H1 (cell line): ENCODE results near the gene SP5. TPM values are rescaled to one million over a fixed set of nuclear protein-coding genes. Genes with fewer than 3 reads are reported as not detected.

Experiments used
- CTCF ChIA-PET: fragments of 300-600 bp; sonication (Branson Sonifier 250); formaldehyde crosslinking; loops from one replicate; lab custom pipeline; 2021; ENCODE audit not compliant: partially characterized antibody; lab: Charles Lee
- POLR2A ChIA-PET: fragments of 300-600 bp; sonication (Branson Sonifier 250); formaldehyde crosslinking; loops from one replicate; lab custom pipeline; 2021; ENCODE audit warnings: inconsistent platforms; ENCODE audit not compliant: partially characterized antibody; lab: Charles Lee
- DNase-seq, 2 experiments: peaks; one replicate each; pipeline versions ENCODE4 v3.0.0 to v3.0.0-alpha.2; 2010 to 2022; ENCODE audit warnings: low spot score in 2 of 2, low read depth in 1 of 2, mixed read lengths in 1 of 2
- FAIRE-seq: peaks from 2 replicates; lab custom pipeline; 2011; peaks lifted over from hg19 to GRCh38; lab: Jason Lieb, UNC
- H2AFZ ChIP-seq: 2 replicates; pipeline ENCODE4 v1.8.1; 2012; ENCODE audit warnings: low read length, inconsistent platforms
- H2AK5ac ChIP-seq: 2 replicates; pipeline ENCODE4 v1.6.1; 2013; ENCODE audit warnings: low read depth, low read length
- H2BK120ac ChIP-seq: replicated peaks from 2 replicates; pipeline ENCODE3; 2013; ENCODE audit warnings: low read depth, low read length, inconsistent platforms
- H2BK12ac ChIP-seq: 2 replicates; pipeline ENCODE4 v1.6.1; 2013; ENCODE audit warnings: low read depth, low read length
- H2BK15ac ChIP-seq: 2 replicates; pipeline ENCODE4 v1.6.1; 2013; ENCODE audit warnings: low read length
- H2BK20ac ChIP-seq: 2 replicates; pipeline ENCODE4 v1.6.1; 2013; ENCODE audit warnings: low read length
- H2BK5ac ChIP-seq: 2 replicates; pipeline ENCODE4 v1.6.1; 2013; ENCODE audit warnings: low read depth, low read length
- H3K14ac ChIP-seq: 2 replicates; pipeline ENCODE4 v1.6.1; 2013; ENCODE audit warnings: inconsistent platforms; ENCODE audit not compliant: insufficient read length
- H3K18ac ChIP-seq: 2 replicates; pipeline ENCODE4 v1.6.1; 2013; ENCODE audit warnings: low read length; ENCODE audit errors: extremely low read depth
- H3K23ac ChIP-seq: 2 replicates; pipeline ENCODE4 v1.6.1; 2013; ENCODE audit warnings: inconsistent platforms; ENCODE audit not compliant: insufficient read length
- H3K23me2 ChIP-seq: 2 replicates; pipeline ENCODE4 v1.6.1; 2013; ENCODE audit warnings: low read depth, low read length
- H3K27ac ChIP-seq: 2 replicates; pipeline ENCODE4 v1.6.1; 2011; ENCODE audit warnings: low read depth, low read length, inconsistent platforms
- H3K27me3 ChIP-seq, 4 experiments: replicated peaks in 1 of 4; 1 replicate in 1 of 4; 2 replicates in 3 of 4; pipeline versions ENCODE4 v1.6.1 to v1.8.1; 2011 to 2013; ENCODE audit warnings: low read length in 3 of 4, mild to moderate bottlenecking in 3 of 4, inconsistent platforms in 2 of 4, mixed read lengths in 2 of 4, moderate library complexity in 1 of 4; ENCODE audit not compliant: control insufficient read depth in 3 of 4, insufficient read depth in 3 of 4; ENCODE audit errors: extremely low read depth in 1 of 4
- H3K36me3 ChIP-seq, 4 experiments: 2 replicates each; pipeline versions ENCODE4 v1.6.1 to v1.8.1; 2011 to 2013; ENCODE audit warnings: mild to moderate bottlenecking in 4 of 4, low read length in 3 of 4, moderate library complexity in 2 of 4, control low read depth in 1 of 4, inconsistent platforms in 1 of 4; ENCODE audit not compliant: insufficient read depth in 4 of 4, control insufficient read depth in 2 of 4
- H3K4ac ChIP-seq: replicated peaks from 2 replicates; pipeline ENCODE3; 2013; ENCODE audit warnings: low read length, low read depth, mixed read lengths, inconsistent platforms; ENCODE audit not compliant: insufficient read length
- H3K4me1 ChIP-seq, 4 experiments: replicated peaks in 1 of 4; 1 replicate in 1 of 4; 2 replicates in 3 of 4; pipeline versions ENCODE4 v1.6.1 to v1.8.1; 2011 to 2013; ENCODE audit warnings: low read length in 3 of 4, inconsistent platforms in 2 of 4, mixed read lengths in 1 of 4; ENCODE audit not compliant: insufficient read depth in 4 of 4, control insufficient read depth in 3 of 4
- H3K4me2 ChIP-seq, 2 experiments: 2 replicates each; pipeline versions ENCODE4 v1.6.1 to v1.8.1; 2011 to 2013; ENCODE audit warnings: low read depth in 2 of 2, low read length in 2 of 2, control low read depth in 1 of 2, inconsistent platforms in 1 of 2, mild to moderate bottlenecking in 1 of 2; ENCODE audit not compliant: insufficient read depth in 1 of 2
- H3K4me3 ChIP-seq, 4 experiments: fragments of 200-600, 300-600 bp in 1 of 4; sonication (generic), shearing (Covaris generic), sonication (Bioruptor Twin) in 1 of 4; 2 replicates each; pipeline versions ENCODE4 v1.5.1 to v1.8.1; 2011 to 2016; ENCODE audit warnings: low read length in 4 of 4, low read depth in 3 of 4, control low read depth in 2 of 4, inconsistent platforms in 2 of 4, mild to moderate bottlenecking in 2 of 4, mixed read lengths in 1 of 4, moderate library complexity in 1 of 4; ENCODE audit not compliant: insufficient read depth in 2 of 4; ENCODE audit errors: extremely low read depth in 1 of 4
- H3K56ac ChIP-seq: replicated peaks from 2 replicates; pipeline ENCODE3; 2013; ENCODE audit warnings: low read depth, mild to moderate bottlenecking, mixed read lengths, low read length, inconsistent platforms; ENCODE audit not compliant: insufficient read length
- H3K79me1 ChIP-seq: 2 replicates; pipeline ENCODE4 v1.6.1; 2013; ENCODE audit warnings: low read depth, low read length, control low read depth
- H3K79me2 ChIP-seq, 2 experiments: 2 replicates each; pipeline versions ENCODE4 v1.6.1 to v1.8.1; 2012 to 2013; ENCODE audit warnings: low read length in 2 of 2, mild to moderate bottlenecking in 2 of 2, inconsistent platforms in 1 of 2; ENCODE audit not compliant: insufficient read depth in 2 of 2, control insufficient read depth in 1 of 2
- H3K9ac ChIP-seq, 4 experiments: replicated peaks in 1 of 4; 1 replicate in 1 of 4; 2 replicates in 3 of 4; pipeline versions ENCODE4 v1.6.1 to v1.8.1; 2011 to 2013; ENCODE audit warnings: low read depth in 3 of 4, low read length in 3 of 4, control low read depth in 2 of 4, mild to moderate bottlenecking in 2 of 4, moderate library complexity in 2 of 4, inconsistent platforms in 1 of 4; ENCODE audit errors: extremely low read depth in 1 of 4
- H3K9me3 ChIP-seq, 2 experiments: 2 replicates each; pipeline versions ENCODE4 v1.6.1 to v1.8.1; 2012 to 2013; ENCODE audit warnings: mild to moderate bottlenecking in 2 of 2, moderate library complexity in 2 of 2, control low read depth in 1 of 2, inconsistent platforms in 1 of 2, low read depth in 1 of 2, low read length in 1 of 2, mixed read lengths in 1 of 2; ENCODE audit not compliant: insufficient read depth in 2 of 2
- H4K20me1 ChIP-seq, 2 experiments: replicated peaks in 1 of 2; 2 replicates each; pipeline versions ENCODE3 to v1.8.1; 2011 to 2013; ENCODE audit warnings: inconsistent platforms in 2 of 2, low read length in 2 of 2, mild to moderate bottlenecking in 1 of 2; ENCODE audit not compliant: insufficient read depth in 2 of 2, control insufficient read depth in 1 of 2
- H4K5ac ChIP-seq: 2 replicates; pipeline ENCODE4 v1.6.1; 2013; ENCODE audit warnings: low read length, low read depth, mixed read lengths, inconsistent platforms; ENCODE audit not compliant: insufficient read length
- H4K8ac ChIP-seq: 2 replicates; pipeline ENCODE4 v1.8.0; 2013; ENCODE audit warnings: mild to moderate bottlenecking, moderate library complexity, low read length, inconsistent platforms; ENCODE audit not compliant: insufficient read depth; ENCODE audit errors: extremely low read depth
- H4K91ac ChIP-seq: replicated peaks from 2 replicates; pipeline ENCODE3; 2013; ENCODE audit warnings: low read length, mixed read lengths, inconsistent platforms; ENCODE audit not compliant: insufficient read length
- BACH1 ChIP-seq: IDR thresholded peaks from 2 replicates; pipeline ENCODE4 v1.6.1; 2012; ENCODE audit warnings: low read length, improper control_type of control experiment
- FOSL1 ChIP-seq: IDR thresholded peaks from 2 replicates; pipeline ENCODE4 v1.6.1; 2011; ENCODE audit warnings: mild to moderate bottlenecking, low read depth, low read length, moderate library complexity; ENCODE audit not compliant: insufficient read depth
- MAX ChIP-seq: IDR thresholded peaks from 2 replicates; pipeline ENCODE4 v1.6.1; 2012; ENCODE audit warnings: inconsistent platforms
- SP2 ChIP-seq: IDR thresholded peaks from 2 replicates; pipeline ENCODE4 v1.6.1; 2012; ENCODE audit warnings: mild to moderate bottlenecking, low read length, inconsistent platforms
- SUZ12 ChIP-seq: fragments of 200-600 bp; sonication (generic); IDR thresholded peaks from 2 replicates; pipeline ENCODE4 v1.6.1; 2012; ENCODE audit warnings: mild to moderate bottlenecking, inconsistent platforms, low read length, moderate library complexity, mixed read lengths
- WGBS, 2 experiments: shearing (Covaris generic) in 1 of 2; methylation state at CpG; one replicate each; pipeline versions ENCODE4 v1.1.6 to v1.1.7; 2013 to 2015; ENCODE audit warnings: low lambda C conversion rate in 2 of 2, mixed read lengths in 2 of 2, inconsistent platforms in 1 of 2, low coverage in 1 of 2, missing lambda C conversion rate in 1 of 2; ENCODE audit not compliant: insufficient replicate concordance in 2 of 2, insufficient coverage in 1 of 2, insufficient read length in 1 of 2; ENCODE audit errors: extremely low coverage in 1 of 2, missing lambda C conversion rate in 1 of 2; 5-methylcytosine and 5-hydroxymethylcytosine counted together
- polyA plus RNA-seq, 7 experiments: library from polyadenylated mRNA; depleted of rRNA in 3 of 7; stranded (reverse) in 5 of 7; unstranded in 2 of 7; fragments of >200 nt in 5 of 7; fragments of 200-250 nt in 2 of 7; gene quantifications; 1 replicate in 5 of 7; 2 replicates in 1 of 7; 4 replicates in 1 of 7; pipeline versions ENCODE4 v1.2.1 to v1.2.3, GENCODE V29; 2011 to 2013; ENCODE audit warnings: missing spikeins in 2 of 7, mixed read lengths in 2 of 7
- total RNA-seq: library from RNA; stranded (reverse); fragmentation: NEBNext Ultra II Directional; extraction: Animal tissue kit (Norgen Biotek cat#: 25700); gene quantifications from 2 replicates; pipeline ENCODE4 v1.2.1, GENCODE V29; 2021
- TF ChIP-seq, protein P1 (sequence below): IDR thresholded peaks from 2 replicates; pipeline ENCODE4 v1.6.1; 2012; ENCODE audit warnings: inconsistent platforms

SP5 gene
- total and polyA plus RNA-seq, 2 of the 8 experiments (the other 6 are each of a cell fraction or from before 2014, with no cell fraction given), result 0.17 TPM; not detected in 1

- Histone ChIP-seq H3K9me3 (no peaks in the 10 kb centered on the region), H2BK20ac (no peak overlapping the region), H2BK15ac (peak overlapping the region; percentile 48; the same call in 1 of the 2 replicates), H2BK12ac (peak overlapping the region; percentile 77; the same call in 1 of the 2 replicates), H3K23me2 (peaks cover 9% of the 10 kb centered on the region; the same call in 1 of the 2 replicates), H3K27ac (no peak overlapping the region), H3K23ac (no peak overlapping the region), H3K4me1 (peaks cover 5 to 23% (median 14%) of the 10 kb centered on the region in 4 experiments), H4K5ac (no peak overlapping the region), H3K4me3 (no peak overlapping the region), H3K79me1 (no peaks in the 10 kb centered on the region), H3K9ac (no peak overlapping the region), H2AFZ (no peak overlapping the region), H3K36me3 (no peaks in the 10 kb centered on the region), H3K4ac (no peak overlapping the region), H2AK5ac (no peak overlapping the region), H4K91ac (no peak overlapping the region), H2BK5ac (no peak overlapping the region; the same call in 1 of the 2 replicates), H2BK120ac (no peak overlapping the region), H3K18ac (no peak overlapping the region), H3K27me3 (peaks cover 18 to 63% (median 54%) of the 10 kb centered on the region in 4 experiments), H3K14ac (no peak overlapping the region), H4K8ac (no peak overlapping the region), H4K20me1 (peaks cover under 1 to 5% of the 10 kb centered on the region in 2 experiments), H3K56ac (no peak overlapping the region), H3K4me2 (no peak overlapping the region), H3K79me2 (no peaks in the 10 kb centered on the region)
- DNase-seq (no peak), FAIRE-seq (no peak)
- POLR2A ChIA-PET, result no interaction called here
- TF ChIP-seq, protein P1, sequence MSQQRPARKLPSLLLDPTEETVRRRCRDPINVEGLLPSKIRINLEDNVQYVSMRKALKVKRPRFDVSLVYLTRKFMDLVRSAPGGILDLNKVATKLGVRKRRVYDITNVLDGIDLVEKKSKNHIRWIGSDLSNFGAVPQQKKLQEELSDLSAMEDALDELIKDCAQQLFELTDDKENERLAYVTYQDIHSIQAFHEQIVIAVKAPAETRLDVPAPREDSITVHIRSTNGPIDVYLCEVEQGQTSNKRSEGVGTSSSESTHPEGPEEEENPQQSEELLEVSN, result peak; percentile 74
- TF ChIP-seq SP2 (no peak), SUZ12 (0 out of 2 replicates have a peak, but pooled peaks have one; percentile 23), FOSL1 (no peak), BACH1 (no peak), MAX (peak; percentile 74)
- WGBS, 2 experiments, result 66% methylated on average over 16 of the region's 16 CpGs; no CpG with 5 or more reads in 1 of the 2 experiments
- CTCF ChIA-PET, result interaction anchor here (0.9 kb wide), 1 partner anchor 50 kb away, joined by 3 read pairs; no protein-coding TSS in a partner anchor
Observed at GRCh38 chr2:170707821-170708795, 7.0 kb upstream of the SP5 start.
